B cell (primary cell): ENCODE data around the gene FMN1. TPM values are rescaled to one million over a fixed set of nuclear protein-coding genes. Genes with fewer than 3 reads are reported as not detected.

Experiments used
- ATAC-seq: fragments of 200-7000 bp; cut with Tn5 transposase; one replicate; pipeline ENCODE4 v1.10.0; 2021; ENCODE audit warnings: low read depth, mild to moderate bottlenecking, moderate number of reproducible peaks, moderate library complexity
- CTCF ChIA-PET: fragments of 350-600 bp; sonication (Branson Sonifier 250); formaldehyde crosslinking; loops from one replicate; lab custom pipeline; 2021; ENCODE audit warnings: antibody characterized with exemption, inconsistent platforms; lab: Charles Lee
- POLR2A ChIA-PET: fragments of 350-600 bp; sonication (Branson Sonifier 250); formaldehyde crosslinking; loops from one replicate; lab custom pipeline; 2021; ENCODE audit warnings: antibody characterized with exemption; lab: Charles Lee
- DNase-seq: peaks from one replicate; pipeline ENCODE4 v3.0.0; 2013
- H2AFZ ChIP-seq: 2 replicates; pipeline ENCODE4 v1.6.1; 2012; ENCODE audit warnings: mild to moderate bottlenecking, low read depth, low read length; ENCODE audit not compliant: insufficient read depth, poor library complexity, severe bottlenecking
- H3K27ac ChIP-seq, 2 donors: 1 replicate in 1 of 2; 2 replicates in 1 of 2; pipeline ENCODE4 v1.5.1; 2012 to 2013; ENCODE audit warnings: low read length in 2 of 2, mild to moderate bottlenecking in 2 of 2, moderate library complexity in 1 of 2
- H3K27me3 ChIP-seq, 4 experiments: fragments of 200-600 bp in 1 of 4; sonication (generic) in 1 of 4; replicated peaks in 1 of 4; 1 replicate in 2 of 4; 2 replicates in 2 of 4; pipeline versions ENCODE4 v1.6.1 to v1.7.0; 2013 to 2016; ENCODE audit warnings: low read length in 3 of 4, mild to moderate bottlenecking in 2 of 4, mixed read lengths in 1 of 4, moderate library complexity in 1 of 4; ENCODE audit not compliant: insufficient read depth in 4 of 4, control insufficient read depth in 3 of 4; ENCODE audit errors: control extremely low read depth in 1 of 4
- H3K36me3 ChIP-seq, 2 experiments: replicated peaks in 1 of 2; 1 replicate in 1 of 2; 2 replicates in 1 of 2; pipeline versions ENCODE4 v1.6.1 to v1.7.1; 2013; ENCODE audit warnings: low read length in 1 of 2; ENCODE audit not compliant: insufficient read depth in 2 of 2, control insufficient read depth in 1 of 2; ENCODE audit errors: control extremely low read depth in 1 of 2, extremely low read depth in 1 of 2
- H3K4me1 ChIP-seq, 2 donors: fragments of 200-600 bp in 1 of 2; sonication (generic) in 1 of 2; 1 replicate in 1 of 2; 2 replicates in 1 of 2; pipeline versions ENCODE4 v1.5.1 to v1.6.1; 2013 to 2017; ENCODE audit warnings: low read length in 2 of 2; ENCODE audit not compliant: control insufficient read depth in 2 of 2, insufficient read depth in 2 of 2
- H3K4me2 ChIP-seq: replicated peaks from 2 replicates; pipeline ENCODE3; 2012; ENCODE audit warnings: mild to moderate bottlenecking, low read depth, low read length; ENCODE audit not compliant: poor library complexity, severe bottlenecking
- H3K4me3 ChIP-seq, 5 experiments: fragments of 200-600 bp in 1 of 5; sonication (generic) in 1 of 5; 1 replicate in 3 of 5; 2 replicates in 2 of 5; pipeline versions ENCODE4 v1.5.1 to v1.7.0; 2011 to 2016; ENCODE audit warnings: low read length in 4 of 5, mild to moderate bottlenecking in 4 of 5, low read depth in 2 of 5, control low read depth in 1 of 5, moderate library complexity in 1 of 5; ENCODE audit not compliant: insufficient read depth in 1 of 5; ENCODE audit errors: control extremely low read depth in 1 of 5, extremely low read depth in 1 of 5
- H3K79me2 ChIP-seq: fragments of 200-600 bp; sonication (generic); one replicate; pipeline ENCODE4 v1.6.0; 2016; ENCODE audit warnings: low read length; ENCODE audit not compliant: control insufficient read depth, insufficient read depth
- H3K9ac ChIP-seq: fragments of 200-600 bp; sonication (generic); 2 replicates; pipeline ENCODE4 v1.6.1; 2017; ENCODE audit warnings: mild to moderate bottlenecking, low read length, moderate library complexity
- H3K9me3 ChIP-seq, 3 donors: one replicate each; pipeline versions ENCODE4 v1.6.1 to v1.7.1; 2013; ENCODE audit warnings: low read length in 2 of 3; ENCODE audit not compliant: control insufficient read depth in 2 of 3, insufficient read depth in 1 of 3; ENCODE audit errors: control extremely low read depth in 1 of 3
- H4K20me1 ChIP-seq: 2 replicates; pipeline ENCODE4 v1.6.0; 2012; ENCODE audit warnings: mild to moderate bottlenecking, low read length; ENCODE audit not compliant: insufficient read depth, control insufficient read depth, poor library complexity, severe bottlenecking
- H3K27ac Mint-ChIP-seq: one replicate; pipeline ENCODE4 v1.8.0; 2021; ENCODE audit warnings: mixed read lengths
- H3K27me3 Mint-ChIP-seq: one replicate; pipeline ENCODE4 v1.8.0; 2021; ENCODE audit warnings: mixed read lengths
- H3K4me1 Mint-ChIP-seq: one replicate; pipeline ENCODE4 v1.8.0; 2021; ENCODE audit warnings: mixed read lengths
- H3K4me3 Mint-ChIP-seq: one replicate; pipeline ENCODE4 v1.8.0; 2021; ENCODE audit warnings: mixed read lengths
- H3K9me3 Mint-ChIP-seq: one replicate; pipeline ENCODE4 v1.8.0; 2022; ENCODE audit warnings: mixed read lengths; ENCODE audit not compliant: insufficient read depth
- CTCF ChIP-seq: fragments of 200-600 bp; IDR thresholded peaks from one replicate; pipeline ENCODE4 v1.8.0; 2022; ENCODE audit warnings: antibody characterized with exemption, mild to moderate bottlenecking
- EZH2 ChIP-seq: IDR thresholded peaks from 2 replicates; pipeline ENCODE4 v1.6.1; 2012; ENCODE audit warnings: borderline replicate concordance, low read depth, mild to moderate bottlenecking, moderate library complexity, low read length; ENCODE audit not compliant: insufficient read depth, poor library complexity, severe bottlenecking
- WGBS: methylation state at CpG from one replicate; pipeline ENCODE4 v1.1.5; 2013; ENCODE audit warnings: missing lambda C conversion rate; ENCODE audit not compliant: insufficient coverage; 5-methylcytosine and 5-hydroxymethylcytosine counted together
- intact Hi-C: fragments of 100-400 bp; cut with micrococcal nuclease; formaldehyde crosslinking; loops from one replicate; pipeline ENCODE4 v1.10.0; 2022
- polyA plus RNA-seq: library from polyadenylated mRNA; depleted of rRNA; stranded (reverse); fragments of >200 nt; gene quantifications from 2 replicates; pipeline ENCODE4 v1.2.3, GENCODE V29; 2012
- total RNA-seq, 2 donors: library from RNA; stranded (reverse); fragments of 120-200 nt in 1 of 2; gene quantifications; 1 replicate in 1 of 2; 2 replicates in 1 of 2; pipeline versions ENCODE4 v1.2.3 to v1.2.4, GENCODE V29; 2013 to 2022

The FMN1 gene
- total and polyA plus RNA-seq, 2 donors (not counting 1 experiment from before 2014, with no cell fraction given): 0.21 to 0.96 TPM

GRCh38 chr15:32870240-32871033, 324.1 kb downstream of the FMN1 start:
- Histone ChIP-seq H4K20me1 (no peaks in the 10 kb centered on the region), H3K4me3 (no peak overlapping the region), H3K9ac (no peak overlapping the region), H3K27ac (no peak overlapping the region), H3K4me1 (peaks cover 0 to 3% of the 10 kb centered on the region in 2 donors), H3K4me2 (no peak overlapping the region), H3K27me3 (no peaks in the 10 kb centered on the region), H3K9me3 (no peaks in the 10 kb centered on the region), H3K36me3 (no peaks in the 10 kb centered on the region), H2AFZ (no peak overlapping the region), H3K79me2 (no peaks in the 10 kb centered on the region)
- Mint-ChIP-seq H3K27ac (peak overlapping the region; percentile 73), H3K4me1 (peaks cover 19% of the 10 kb centered on the region), H3K9me3 (no peaks in the 10 kb centered on the region), H3K27me3 (no peaks in the 10 kb centered on the region), H3K4me3 (peak overlapping the region; percentile 32)
- intact Hi-C loops: loop anchor here (1.0 to 5.0 kb wide), 3 partner anchors 26 to 38 kb away; no protein-coding TSS in a partner anchor
- WGBS: 88% methylated on average over 4 of the region's 14 CpGs
- ATAC-seq (peak; percentile 92), DNase-seq (peak; percentile 67)
- TF ChIP-seq EZH2: no peak
- TF ChIP-seq CTCF: no peak
- ChIA-PET POLR2A (no interaction called here), CTCF (interaction anchor here (1.0 to 1.7 kb wide), 4 partner anchors 26 to 86 kb away, joined by 3 to 6 read pairs (median 4); no protein-coding TSS in a partner anchor)

GRCh38 chr15:32869776-32870175, 324.7 kb downstream of the FMN1 start:
- no peak overlapping the region for H3K4me3 Mint-ChIP-seq
- ChIA-PET POLR2A (no interaction called here), CTCF (interaction anchor here (1.0 to 1.7 kb wide), 4 partner anchors 25 to 87 kb away, joined by 3 to 6 read pairs (median 4); no protein-coding TSS in a partner anchor)
- no peak for ATAC-seq
- peaks cover 19% of the 10 kb centered on the region for H3K4me1 Mint-ChIP-seq
- H4K20me1 ChIP-seq: no peaks in the 10 kb centered on the region
- no peak for DNase-seq
- no peaks in the 10 kb centered on the region for H3K9me3 ChIP-seq
- no peaks in the 10 kb centered on the region for H3K36me3 ChIP-seq
- H3K4me2 ChIP-seq: no peak overlapping the region
- no peaks in the 10 kb centered on the region for H3K27me3 ChIP-seq
- no peak overlapping the region for H3K27ac ChIP-seq
- WGBS: 67% methylated on average over 4 of the region's 4 CpGs
- no peaks in the 10 kb centered on the region for H3K9me3 Mint-ChIP-seq
- peaks cover 0 to 3% of the 10 kb centered on the region in 2 donors for H3K4me1 ChIP-seq
- no peak overlapping the region for H2AFZ ChIP-seq
- no peaks in the 10 kb centered on the region for H3K79me2 ChIP-seq
- no peak overlapping the region for H3K4me3 ChIP-seq
- no peaks in the 10 kb centered on the region for H3K27me3 Mint-ChIP-seq
- no peak for TF ChIP-seq EZH2
- no peak for TF ChIP-seq CTCF
- no peak overlapping the region for H3K9ac ChIP-seq
- peak overlapping the region; percentile 5 for H3K27ac Mint-ChIP-seq
- intact Hi-C loops: loop anchor here (1.0 to 5.0 kb wide), 3 partner anchors 25 to 39 kb away; no protein-coding TSS in a partner anchor
